Measurements from ENCODE around the gene FAT4.

DNA sequence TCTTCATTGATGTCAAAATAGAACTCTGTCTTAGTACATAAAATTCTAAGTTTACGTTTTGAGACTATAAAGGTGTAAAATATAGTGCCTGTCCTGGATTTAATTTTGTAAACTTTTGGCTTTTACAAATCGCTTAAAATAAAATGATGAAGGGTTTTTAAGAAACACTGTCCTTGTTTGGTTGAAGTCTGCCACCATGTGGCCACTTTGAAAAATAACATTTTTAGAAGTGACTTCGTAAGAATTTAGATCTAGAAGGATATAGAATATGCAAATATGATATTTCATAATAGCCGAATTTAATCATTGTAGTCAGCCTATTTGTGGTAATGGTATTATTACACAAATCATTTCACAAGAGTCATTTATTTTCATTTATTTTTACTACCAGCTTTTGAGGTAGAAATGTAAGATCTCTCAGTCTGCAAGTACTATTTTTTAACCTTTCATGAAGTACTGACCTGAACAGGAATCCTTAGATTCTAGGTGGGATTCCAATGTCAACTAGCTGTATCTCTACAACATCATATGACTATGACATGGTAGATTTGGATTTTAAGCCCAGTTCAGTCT, 31.0 kb upstream of the FAT4 start:
- no peak for TF ChIP-seq NCOA2 (IDR thresholded peaks at IDR 0.05; ENCODE audit: partially characterized antibody in 2 of 2)
- TF ChIP-seq, protein P1, sequence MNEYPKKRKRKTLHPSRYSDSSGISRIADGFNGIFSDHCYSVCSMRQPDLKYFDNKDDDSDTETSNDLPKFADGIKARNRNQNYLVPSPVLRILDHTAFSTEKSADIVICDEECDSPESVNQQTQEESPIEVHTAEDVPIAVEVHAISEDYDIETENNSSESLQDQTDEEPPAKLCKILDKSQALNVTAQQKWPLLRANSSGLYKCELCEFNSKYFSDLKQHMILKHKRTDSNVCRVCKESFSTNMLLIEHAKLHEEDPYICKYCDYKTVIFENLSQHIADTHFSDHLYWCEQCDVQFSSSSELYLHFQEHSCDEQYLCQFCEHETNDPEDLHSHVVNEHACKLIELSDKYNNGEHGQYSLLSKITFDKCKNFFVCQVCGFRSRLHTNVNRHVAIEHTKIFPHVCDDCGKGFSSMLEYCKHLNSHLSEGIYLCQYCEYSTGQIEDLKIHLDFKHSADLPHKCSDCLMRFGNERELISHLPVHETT (CRISPR knock-in tag; conservative IDR thresholded peaks at IDR 0.05 in 1 of 2, IDR thresholded peaks at IDR 0.05 in 1 of 2), result no peak
- no peak for TF ChIP-seq NFE2L1 (tag; IDR thresholded peaks at IDR 0.05; ENCODE audit: borderline replicate concordance, low read depth)
- no peak for TF ChIP-seq DNMT1 (IDR thresholded peaks at IDR 0.05)
- TF ChIP-seq MAFK (IDR thresholded peaks at IDR 0.05; ENCODE audit: low read length), result no peak
- no peak for TF ChIP-seq ZSCAN29 (IDR thresholded peaks at IDR 0.05)
- no peak for TF ChIP-seq ZKSCAN8 (CRISPR knock-in tag; IDR thresholded peaks at IDR 0.05)
- TF ChIP-seq CHCHD3 (CRISPR knock-in tag; IDR thresholded peaks at IDR 0.05), result no peak
- TF ChIP-seq, protein P2, sequence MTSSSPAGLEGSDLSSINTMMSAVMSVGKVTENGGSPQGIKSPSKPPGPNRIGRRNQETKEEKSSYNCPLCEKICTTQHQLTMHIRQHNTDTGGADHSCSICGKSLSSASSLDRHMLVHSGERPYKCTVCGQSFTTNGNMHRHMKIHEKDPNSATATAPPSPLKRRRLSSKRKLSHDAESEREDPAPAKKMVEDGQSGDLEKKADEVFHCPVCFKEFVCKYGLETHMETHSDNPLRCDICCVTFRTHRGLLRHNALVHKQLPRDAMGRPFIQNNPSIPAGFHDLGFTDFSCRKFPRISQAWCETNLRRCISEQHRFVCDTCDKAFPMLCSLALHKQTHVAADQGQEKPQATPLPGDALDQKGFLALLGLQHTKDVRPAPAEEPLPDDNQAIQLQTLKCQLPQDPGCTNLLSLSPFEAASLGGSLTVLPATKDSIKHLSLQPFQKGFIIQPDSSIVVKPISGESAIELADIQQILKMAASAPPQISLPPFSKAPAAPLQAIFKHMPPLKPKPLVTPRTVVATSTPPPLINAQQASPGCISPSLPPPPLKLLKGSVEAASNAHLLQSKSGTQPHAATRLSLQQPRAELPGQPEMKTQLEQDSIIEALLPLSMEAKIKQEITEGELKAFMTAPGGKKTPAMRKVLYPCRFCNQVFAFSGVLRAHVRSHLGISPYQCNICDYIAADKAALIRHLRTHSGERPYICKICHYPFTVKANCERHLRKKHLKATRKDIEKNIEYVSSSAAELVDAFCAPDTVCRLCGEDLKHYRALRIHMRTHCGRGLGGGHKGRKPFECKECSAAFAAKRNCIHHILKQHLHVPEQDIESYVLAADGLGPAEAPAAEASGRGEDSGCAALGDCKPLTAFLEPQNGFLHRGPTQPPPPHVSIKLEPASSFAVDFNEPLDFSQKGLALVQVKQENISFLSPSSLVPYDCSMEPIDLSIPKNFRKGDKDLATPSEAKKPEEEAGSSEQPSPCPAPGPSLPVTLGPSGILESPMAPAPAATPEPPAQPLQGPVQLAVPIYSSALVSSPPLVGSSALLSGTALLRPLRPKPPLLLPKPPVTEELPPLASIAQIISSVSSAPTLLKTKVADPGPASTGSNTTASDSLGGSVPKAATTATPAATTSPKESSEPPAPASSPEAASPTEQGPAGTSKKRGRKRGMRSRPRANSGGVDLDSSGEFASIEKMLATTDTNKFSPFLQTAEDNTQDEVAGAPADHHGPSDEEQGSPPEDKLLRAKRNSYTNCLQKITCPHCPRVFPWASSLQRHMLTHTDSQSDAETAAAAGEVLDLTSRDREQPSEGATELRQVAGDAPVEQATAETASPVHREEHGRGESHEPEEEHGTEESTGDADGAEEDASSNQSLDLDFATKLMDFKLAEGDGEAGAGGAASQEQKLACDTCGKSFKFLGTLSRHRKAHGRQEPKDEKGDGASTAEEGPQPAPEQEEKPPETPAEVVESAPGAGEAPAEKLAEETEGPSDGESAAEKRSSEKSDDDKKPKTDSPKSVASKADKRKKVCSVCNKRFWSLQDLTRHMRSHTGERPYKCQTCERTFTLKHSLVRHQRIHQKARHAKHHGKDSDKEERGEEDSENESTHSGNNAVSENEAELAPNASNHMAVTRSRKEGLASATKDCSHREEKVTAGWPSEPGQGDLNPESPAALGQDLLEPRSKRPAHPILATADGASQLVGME (CRISPR knock-in tag; IDR thresholded peaks at IDR 0.05), result no peak
- TF ChIP-seq JUND (IDR thresholded peaks at IDR 0.05; ENCODE audit: borderline replicate concordance, low read depth, low read length), result no peak
- no peak for TF ChIP-seq JUND (tag; IDR thresholded peaks at IDR 0.05; ENCODE audit: borderline replicate concordance, low read depth, low read length)
- no peak for TF ChIP-seq SMARCA5 (IDR thresholded peaks at IDR 0.05)
- TF ChIP-seq, protein P3, sequence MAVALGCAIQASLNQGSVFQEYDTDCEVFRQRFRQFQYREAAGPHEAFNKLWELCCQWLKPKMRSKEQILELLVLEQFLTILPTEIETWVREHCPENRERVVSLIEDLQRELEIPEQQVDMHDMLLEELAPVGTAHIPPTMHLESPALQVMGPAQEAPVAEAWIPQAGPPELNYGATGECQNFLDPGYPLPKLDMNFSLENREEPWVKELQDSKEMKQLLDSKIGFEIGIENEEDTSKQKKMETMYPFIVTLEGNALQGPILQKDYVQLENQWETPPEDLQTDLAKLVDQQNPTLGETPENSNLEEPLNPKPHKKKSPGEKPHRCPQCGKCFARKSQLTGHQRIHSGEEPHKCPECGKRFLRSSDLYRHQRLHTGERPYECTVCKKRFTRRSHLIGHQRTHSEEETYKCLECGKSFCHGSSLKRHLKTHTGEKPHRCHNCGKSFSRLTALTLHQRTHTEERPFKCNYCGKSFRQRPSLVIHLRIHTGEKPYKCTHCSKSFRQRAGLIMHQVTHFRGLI (CRISPR knock-in tag; IDR thresholded peaks at IDR 0.05), result no peak
- TF ChIP-seq KLF16 (IDR thresholded peaks at IDR 0.05), result no peak
- TF ChIP-seq HDAC8 (tag; IDR thresholded peaks at IDR 0.05), result no peak
